SH-SY5Y (cell line): ENCODE data around the gene FMO1.

ENCODE experiments used
- GATA2 ChIP-seq: IDR thresholded peaks from 2 replicates; pipeline ENCODE4 v1.6.1; 2011; ENCODE audit warnings: mild to moderate bottlenecking, low read depth, low read length
- GATA3 ChIP-seq: IDR thresholded peaks from 2 replicates; pipeline ENCODE4 v1.6.1; 2011; ENCODE audit warnings: low read depth, mild to moderate bottlenecking, low read length, moderate library complexity

Gene FMO1

GRCh38 chr1:171248302-171248701 is at the start of gene FMO1:
TSS of gene FMO1 (plus strand) at chr1:171248494. CDS start at chr1:171258088, 9,594 bp downstream.
- no peak for TF ChIP-seq GATA2
- no peak for TF ChIP-seq GATA3

GRCh38 chr1:171204296-171204695 is 44.0 kb upstream of the FMO1 start:
- TF ChIP-seq GATA3 (no peak), GATA2 (no peak)

- TF ChIP-seq GATA2 (no peak), GATA3 (no peak)
Observed at GRCh38 chr1:171206204-171206977, 41.9 kb upstream of the FMO1 start.

- no peak for TF ChIP-seq GATA2
- TF ChIP-seq GATA3, result no peak
Observed at GRCh38 chr1:171206978-171207355, 41.3 kb upstream of the FMO1 start.

- no peak for TF ChIP-seq GATA2
- no peak for TF ChIP-seq GATA3
Observed at GRCh38 chr1:171207377-171207776, 40.9 kb upstream of the FMO1 start.

GRCh38 chr1:171210355-171210754 is 37.9 kb upstream of the FMO1 start:
- TF ChIP-seq GATA2 (no peak), GATA3 (no peak)

GRCh38 chr1:171212607-171213351 is 35.5 kb upstream of the FMO1 start:
- no peak for TF ChIP-seq GATA2
- no peak for TF ChIP-seq GATA3

GRCh38 chr1:171213559-171214454 is 34.5 kb upstream of the FMO1 start:
- no peak for TF ChIP-seq GATA2
- no peak for TF ChIP-seq GATA3

GRCh38 chr1:171217658-171218443 is 30.4 kb upstream of the FMO1 start:
- TF ChIP-seq GATA2 (no peak), GATA3 (no peak)

GRCh38 chr1:171218661-171219060 is 29.6 kb upstream of the FMO1 start:
- TF ChIP-seq GATA2 (no peak), GATA3 (no peak)

GRCh38 chr1:171219346-171220080 is 28.8 kb upstream of the FMO1 start:
- TF ChIP-seq GATA3 (no peak), GATA2 (no peak)

- TF ChIP-seq GATA2 (no peak), GATA3 (no peak)
Observed at GRCh38 chr1:171220081-171220420, 28.2 kb upstream of the FMO1 start.

- no peak for TF ChIP-seq GATA2
- no peak for TF ChIP-seq GATA3
Observed at GRCh38 chr1:171220581-171221054, 27.7 kb upstream of the FMO1 start.
